Liver (tissue), 9 donors: ENCODE data around the gene IGFL4. TPM values are rescaled to one million over a fixed set of nuclear protein-coding genes. Genes with fewer than 3 reads are reported as not detected.
A peak's percentile ranks its signal among the peaks of the same experiment; 100 is the strongest.

Source experiments
- DNase-seq: peaks from one replicate; pipeline ENCODE4 v3.0.0-alpha.2; 2017; ENCODE audit warnings: low spot score
- H3K27ac ChIP-seq, 2 donors: one replicate each; pipeline ENCODE4 v1.7.0; 2013; ENCODE audit warnings: inconsistent platforms in 2 of 2, low read length in 2 of 2, control low read depth in 1 of 2, low read depth in 1 of 2, mild to moderate bottlenecking in 1 of 2
- H3K27me3 ChIP-seq, 4 donors: one replicate each; pipeline versions ENCODE4 v1.6.1 to v1.7.0; 2013; ENCODE audit warnings: low read length in 3 of 4, inconsistent platforms in 1 of 4, mild to moderate bottlenecking in 1 of 4, moderate library complexity in 1 of 4; ENCODE audit not compliant: control insufficient read depth in 4 of 4, insufficient read depth in 4 of 4
- H3K36me3 ChIP-seq, 4 donors: one replicate each; pipeline versions ENCODE4 v1.6.1 to v1.7.0; 2013; ENCODE audit warnings: low read length in 3 of 4, mild to moderate bottlenecking in 3 of 4, low read depth in 1 of 4, moderate library complexity in 1 of 4; ENCODE audit not compliant: control insufficient read depth in 4 of 4, insufficient read depth in 3 of 4
- H3K4me1 ChIP-seq, 4 donors: one replicate each; pipeline versions ENCODE4 v1.6.1 to v1.7.0; 2013; ENCODE audit warnings: low read length in 3 of 4, mild to moderate bottlenecking in 3 of 4, moderate library complexity in 1 of 4; ENCODE audit not compliant: control insufficient read depth in 4 of 4, insufficient read depth in 4 of 4
- H3K4me3 ChIP-seq, 3 donors: one replicate each; pipeline versions ENCODE4 v1.6.1 to v1.7.0; 2013; ENCODE audit warnings: low read length in 3 of 3, control low read depth in 1 of 3, low read depth in 1 of 3, mild to moderate bottlenecking in 1 of 3
- H3K9ac ChIP-seq, 2 donors: one replicate each; pipeline ENCODE4 v1.7.0; 2013; ENCODE audit warnings: low read length in 2 of 2, mild to moderate bottlenecking in 2 of 2, moderate library complexity in 2 of 2, control low read depth in 1 of 2, low read depth in 1 of 2
- H3K9me3 ChIP-seq, 4 donors: one replicate each; pipeline versions ENCODE4 v1.6.1 to v1.7.0; 2013; ENCODE audit warnings: low read length in 3 of 4; ENCODE audit not compliant: control insufficient read depth in 4 of 4
- EGR1 ChIP-seq, 2 donors: IDR thresholded peaks; 2 replicates each; pipeline ENCODE4 v1.6.1; 2016 to 2018; ENCODE audit warnings: antibody characterized with exemption in 2 of 2, low read depth in 2 of 2
- FOXA1 ChIP-seq: IDR thresholded peaks from 2 replicates; pipeline ENCODE4 v1.6.1; 2016; ENCODE audit warnings: antibody characterized with exemption
- FOXA2 ChIP-seq: IDR thresholded peaks from 2 replicates; pipeline ENCODE4 v1.6.1; 2016; ENCODE audit warnings: antibody characterized with exemption
- GABPA ChIP-seq, 2 donors: IDR thresholded peaks in 1 of 2; conservative IDR thresholded peaks in 1 of 2; 2 replicates each; pipeline ENCODE4 v1.6.1; 2016; ENCODE audit warnings: antibody characterized with exemption in 2 of 2, mild to moderate bottlenecking in 1 of 2, moderate library complexity in 1 of 2
- HNF4G ChIP-seq: IDR thresholded peaks from 2 replicates; pipeline ENCODE4 v1.6.1; 2016; ENCODE audit warnings: antibody characterized with exemption
- JUND ChIP-seq, 2 donors: IDR thresholded peaks; 2 replicates each; pipeline ENCODE4 v1.6.1; 2016; ENCODE audit warnings: antibody characterized with exemption in 2 of 2
- NR2F2 ChIP-seq: IDR thresholded peaks from 2 replicates; pipeline ENCODE4 v1.6.1; 2016; ENCODE audit warnings: antibody characterized with exemption
- RAD21 ChIP-seq, 2 donors: IDR thresholded peaks; 2 replicates each; pipeline ENCODE4 v1.6.1; 2016; ENCODE audit warnings: antibody characterized with exemption in 2 of 2, mild to moderate bottlenecking in 2 of 2
- RXRA ChIP-seq, 2 donors: IDR thresholded peaks; 2 replicates each; pipeline ENCODE4 v1.6.1; 2017 to 2018; ENCODE audit warnings: antibody characterized with exemption in 2 of 2, mild to moderate bottlenecking in 1 of 2
- SP1 ChIP-seq: IDR thresholded peaks from 2 replicates; pipeline ENCODE4 v1.6.1; 2018; ENCODE audit warnings: antibody characterized with exemption, mild to moderate bottlenecking
- TAF1 ChIP-seq: conservative IDR thresholded peaks from 2 replicates; pipeline ENCODE4 v1.6.1; 2016; ENCODE audit warnings: antibody characterized with exemption, mild to moderate bottlenecking
- YY1 ChIP-seq: IDR thresholded peaks from 2 replicates; pipeline ENCODE4 v1.6.1; 2016; ENCODE audit warnings: antibody characterized with exemption, mild to moderate bottlenecking
- WGBS: extraction: QIAGEN DNeasy Blood & Tissue Kit; methylation state at CpG from one replicate; pipeline ENCODE4 v1.1.7; 2013; 5-methylcytosine and 5-hydroxymethylcytosine counted together
- polyA plus RNA-seq, 2 donors: library from polyadenylated mRNA; stranded (reverse) in 1 of 2; unstranded in 1 of 2; fragments of 200-250 nt in 1 of 2; fragments of >200 nt in 1 of 2; fragmentation: Nextera tagmentation in 1 of 2; extraction: Ambion mirVana in 1 of 2; gene quantifications; one replicate each; pipeline versions ENCODE4 v1.2.1 to v1.2.3, GENCODE V29; 2013 to 2015
- total RNA-seq, 2 donors: library from RNA; depleted of rRNA; stranded (reverse); fragments of >200 nt; gene quantifications; one replicate each; pipeline ENCODE4 v1.2.3, GENCODE V29; 2014
- TF ChIP-seq, protein P1 (sequence below): IDR thresholded peaks from 2 replicates; pipeline ENCODE4 v1.6.1; 2016; ENCODE audit warnings: antibody characterized with exemption, mild to moderate bottlenecking
- TF ChIP-seq, protein P2 (sequence below): IDR thresholded peaks from 2 replicates; pipeline ENCODE4 v1.6.1; 2016; ENCODE audit warnings: antibody characterized with exemption
- TF ChIP-seq, protein P3 (sequence below): IDR thresholded peaks from 2 replicates; pipeline ENCODE4 v1.6.1; 2016; ENCODE audit warnings: antibody characterized with exemption
- TF ChIP-seq, protein P4 (sequence below): IDR thresholded peaks from 2 replicates; pipeline ENCODE4 v1.6.1; 2016; ENCODE audit warnings: antibody characterized with exemption
- donor health status: healthy.
- donor health status: healthy.
- donor health status: healthy.
- donor health status: healthy.
- donor health status: healthy.

Gene IGFL4
- total and polyA plus RNA-seq, 4 donors, result not detected

DNA sequence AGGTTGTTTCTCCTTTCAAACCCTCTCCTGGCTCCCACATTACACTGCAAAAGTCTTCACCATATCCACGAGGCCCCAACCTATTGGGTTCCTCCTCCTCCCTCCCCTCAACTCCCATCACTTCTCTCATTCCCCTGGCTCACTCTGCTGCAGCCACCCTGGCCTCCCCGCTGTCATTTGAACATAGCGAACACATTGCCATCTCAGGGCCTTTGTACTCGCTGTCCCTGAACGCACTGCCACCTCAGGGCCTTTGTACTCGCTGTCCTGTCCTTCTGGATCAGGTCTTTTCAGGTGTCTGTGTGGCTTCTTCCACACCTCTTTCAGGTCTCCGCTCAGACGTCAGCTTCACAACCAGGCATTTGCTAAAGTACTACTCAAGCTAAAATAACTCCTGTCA, 43.9 kb downstream of the IGFL4 start:
- no peak for TF ChIP-seq SP1
- no peak for TF ChIP-seq FOXA1
- TF ChIP-seq RXRA (IDR thresholded peaks at IDR 0.05), result no peak
- TF ChIP-seq, protein P1, sequence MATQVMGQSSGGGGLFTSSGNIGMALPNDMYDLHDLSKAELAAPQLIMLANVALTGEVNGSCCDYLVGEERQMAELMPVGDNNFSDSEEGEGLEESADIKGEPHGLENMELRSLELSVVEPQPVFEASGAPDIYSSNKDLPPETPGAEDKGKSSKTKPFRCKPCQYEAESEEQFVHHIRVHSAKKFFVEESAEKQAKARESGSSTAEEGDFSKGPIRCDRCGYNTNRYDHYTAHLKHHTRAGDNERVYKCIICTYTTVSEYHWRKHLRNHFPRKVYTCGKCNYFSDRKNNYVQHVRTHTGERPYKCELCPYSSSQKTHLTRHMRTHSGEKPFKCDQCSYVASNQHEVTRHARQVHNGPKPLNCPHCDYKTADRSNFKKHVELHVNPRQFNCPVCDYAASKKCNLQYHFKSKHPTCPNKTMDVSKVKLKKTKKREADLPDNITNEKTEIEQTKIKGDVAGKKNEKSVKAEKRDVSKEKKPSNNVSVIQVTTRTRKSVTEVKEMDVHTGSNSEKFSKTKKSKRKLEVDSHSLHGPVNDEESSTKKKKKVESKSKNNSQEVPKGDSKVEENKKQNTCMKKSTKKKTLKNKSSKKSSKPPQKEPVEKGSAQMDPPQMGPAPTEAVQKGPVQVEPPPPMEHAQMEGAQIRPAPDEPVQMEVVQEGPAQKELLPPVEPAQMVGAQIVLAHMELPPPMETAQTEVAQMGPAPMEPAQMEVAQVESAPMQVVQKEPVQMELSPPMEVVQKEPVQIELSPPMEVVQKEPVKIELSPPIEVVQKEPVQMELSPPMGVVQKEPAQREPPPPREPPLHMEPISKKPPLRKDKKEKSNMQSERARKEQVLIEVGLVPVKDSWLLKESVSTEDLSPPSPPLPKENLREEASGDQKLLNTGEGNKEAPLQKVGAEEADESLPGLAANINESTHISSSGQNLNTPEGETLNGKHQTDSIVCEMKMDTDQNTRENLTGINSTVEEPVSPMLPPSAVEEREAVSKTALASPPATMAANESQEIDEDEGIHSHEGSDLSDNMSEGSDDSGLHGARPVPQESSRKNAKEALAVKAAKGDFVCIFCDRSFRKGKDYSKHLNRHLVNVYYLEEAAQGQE, result no peak
- TF ChIP-seq YY1, result no peak
- TF ChIP-seq TAF1, result no peak
- TF ChIP-seq, protein P2, sequence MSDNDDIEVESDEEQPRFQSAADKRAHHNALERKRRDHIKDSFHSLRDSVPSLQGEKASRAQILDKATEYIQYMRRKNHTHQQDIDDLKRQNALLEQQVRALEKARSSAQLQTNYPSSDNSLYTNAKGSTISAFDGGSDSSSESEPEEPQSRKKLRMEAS, result no peak
- no peak for TF ChIP-seq JUND (IDR thresholded peaks at IDR 0.05)
- TF ChIP-seq RAD21 (IDR thresholded peaks at IDR 0.05), result no peak
- 89% methylated on average over 8 of the region's 8 CpGs for WGBS
- no peak for DNase-seq
- H3K4me3 ChIP-seq, result no peak overlapping the region
- H3K4me1 ChIP-seq, result peaks cover 0 to 17% (median 8%) of the 10 kb centered on the region in 4 donors
- no peak overlapping the region for H3K9ac ChIP-seq
- H3K36me3 ChIP-seq, result no peaks in the 10 kb centered on the region
- no peaks in the 10 kb centered on the region for H3K9me3 ChIP-seq
- H3K27me3 ChIP-seq, result no peaks in the 10 kb centered on the region
- no peak overlapping the region for H3K27ac ChIP-seq

DNA sequence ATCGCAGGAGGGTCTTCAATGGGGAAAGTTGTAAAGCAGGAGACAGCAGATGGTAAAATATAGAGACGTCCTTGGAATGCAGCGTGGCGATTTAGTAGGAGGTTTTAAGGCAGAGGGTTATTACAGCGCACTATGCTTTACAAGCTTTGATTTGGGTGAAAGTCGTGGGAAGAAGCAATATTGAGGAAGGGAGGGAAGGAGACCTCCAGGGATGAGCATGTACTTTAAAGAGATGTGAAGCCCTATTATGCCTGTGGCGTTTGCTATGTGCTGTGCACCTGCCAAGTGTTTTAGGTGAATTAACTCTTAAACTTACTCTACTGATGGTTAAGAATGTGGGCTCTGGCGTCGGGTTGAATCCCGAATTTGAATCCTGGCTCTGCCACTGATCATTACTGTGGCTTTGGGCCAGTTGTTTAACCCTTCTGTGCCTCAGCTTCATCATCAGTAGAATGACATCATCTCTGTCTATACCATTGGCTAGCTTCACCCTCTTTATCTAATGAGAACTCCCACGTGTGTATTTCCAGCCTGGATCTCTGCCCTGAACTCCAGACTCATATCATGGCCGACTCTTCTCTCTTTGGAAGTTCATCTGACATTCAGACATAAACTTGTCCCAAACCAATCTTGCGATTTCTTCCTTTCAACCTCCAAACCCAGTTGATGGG, 45.0 kb downstream of the IGFL4 start:
- Histone ChIP-seq H3K4me1 (peaks cover 0 to 17% (median 8%) of the 10 kb centered on the region in 4 donors), H3K9me3 (no peaks in the 10 kb centered on the region), H3K27ac (peak overlapping the region; percentile 41 to 69), H3K27me3 (no peaks in the 10 kb centered on the region), H3K36me3 (no peaks in the 10 kb centered on the region), H3K9ac (peak overlapping the region; percentile 61 to 88), H3K4me3 (peak overlapping the region; percentile 54 to 95 (median 70))
- 11% methylated on average over 13 of the region's 13 CpGs for WGBS
- TF ChIP-seq NR2F2 (no peak), SP1 (no peak), FOXA2 (no peak), RXRA (IDR thresholded peaks at IDR 0.05) (no peak), YY1 (no peak)
- DNase-seq, result no peak

DNA sequence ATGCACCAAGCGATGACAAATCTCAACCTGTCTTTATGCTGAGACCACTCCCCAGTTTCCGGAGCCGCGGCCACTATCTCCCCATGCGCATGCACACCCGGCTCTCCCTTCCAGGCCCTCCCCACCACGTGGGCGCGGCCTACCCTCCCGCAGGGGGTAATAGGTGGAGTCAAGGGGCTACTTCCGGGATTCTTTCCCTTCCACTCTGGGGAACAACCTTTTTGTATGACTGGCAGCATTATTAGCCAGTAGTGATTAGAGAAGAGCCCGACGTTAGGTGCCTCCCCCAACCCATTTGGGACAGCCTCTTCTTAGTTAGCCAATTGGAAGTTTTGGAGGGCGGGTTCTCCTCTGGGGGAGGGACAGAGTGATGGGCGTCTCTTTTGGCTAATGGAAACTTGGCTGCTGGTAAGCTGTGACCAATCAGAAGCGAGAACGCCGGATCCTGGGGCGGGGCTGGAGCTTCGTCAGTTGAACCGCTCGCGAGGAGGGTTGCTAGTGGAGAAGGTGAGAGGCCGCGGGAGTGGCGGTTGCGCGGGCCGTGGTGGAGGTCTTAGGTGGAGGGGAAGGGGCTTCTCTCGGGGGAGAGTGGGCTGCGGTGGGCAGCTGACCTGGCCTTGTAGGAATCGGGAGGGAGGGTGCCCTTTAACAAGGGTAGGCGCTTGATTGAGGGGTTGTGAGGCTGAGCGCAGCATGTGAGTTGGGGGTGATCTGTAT, 45.6 kb downstream of the IGFL4 start, which contains the start of gene CCDC61:
Gene CCDC61, plus strand, starts transcription at position 470 of the 717 bp plus-strand sequence. CDS start 7,552 bp downstream, outside the sequence.
- Histone ChIP-seq H3K27ac (peak within 1 kb of the TSS; percentile 41 to 69), H3K9me3 (no peaks in the 10 kb centered on the region), H3K4me3 (peak within 1 kb of the TSS; percentile 61 to 95 (median 77)), H3K27me3 (no peaks in the 10 kb centered on the region), H3K36me3 (no peaks in the 10 kb centered on the region), H3K9ac (peak within 1 kb of the TSS; percentile 61 to 88), H3K4me1 (peaks cover 0 to 12% (median 8%) of the 10 kb centered on the region in 4 donors)
- peak; percentile 95 for DNase-seq
- under 1% methylated on average over 34 of the region's 34 CpGs for WGBS
- peak; percentile 78 for TF ChIP-seq NR2F2
- peak; percentile 52 for TF ChIP-seq YY1
- TF ChIP-seq, protein P3, sequence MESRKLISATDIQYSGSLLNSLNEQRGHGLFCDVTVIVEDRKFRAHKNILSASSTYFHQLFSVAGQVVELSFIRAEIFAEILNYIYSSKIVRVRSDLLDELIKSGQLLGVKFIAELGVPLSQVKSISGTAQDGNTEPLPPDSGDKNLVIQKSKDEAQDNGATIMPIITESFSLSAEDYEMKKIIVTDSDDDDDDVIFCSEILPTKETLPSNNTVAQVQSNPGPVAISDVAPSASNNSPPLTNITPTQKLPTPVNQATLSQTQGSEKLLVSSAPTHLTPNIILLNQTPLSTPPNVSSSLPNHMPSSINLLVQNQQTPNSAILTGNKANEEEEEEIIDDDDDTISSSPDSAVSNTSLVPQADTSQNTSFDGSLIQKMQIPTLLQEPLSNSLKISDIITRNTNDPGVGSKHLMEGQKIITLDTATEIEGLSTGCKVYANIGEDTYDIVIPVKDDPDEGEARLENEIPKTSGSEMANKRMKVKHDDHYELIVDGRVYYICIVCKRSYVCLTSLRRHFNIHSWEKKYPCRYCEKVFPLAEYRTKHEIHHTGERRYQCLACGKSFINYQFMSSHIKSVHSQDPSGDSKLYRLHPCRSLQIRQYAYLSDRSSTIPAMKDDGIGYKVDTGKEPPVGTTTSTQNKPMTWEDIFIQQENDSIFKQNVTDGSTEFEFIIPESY, result peak; percentile 58
- TF ChIP-seq, protein P1, result no peak
- TF ChIP-seq FOXA2, result no peak
- peak; percentile 100 for TF ChIP-seq SP1
- peak in 1 of 2 donors; percentile 66 for TF ChIP-seq EGR1 (IDR thresholded peaks at IDR 0.05; ENCODE audit: low read depth in 2 of 2)
- TF ChIP-seq JUND (IDR thresholded peaks at IDR 0.05), result no peak
- peak; percentile 20 to 24 for TF ChIP-seq RAD21 (IDR thresholded peaks at IDR 0.05)
- TF ChIP-seq GABPA (IDR thresholded peaks at IDR 0.05 in 1 of 2, conservative IDR thresholded peaks at IDR 0.05 in 1 of 2), result peak; percentile 68 to 88
- no peak for TF ChIP-seq HNF4G
- TF ChIP-seq TAF1, result peak; percentile 72
- TF ChIP-seq FOXA1, result no peak
- TF ChIP-seq, protein P4, sequence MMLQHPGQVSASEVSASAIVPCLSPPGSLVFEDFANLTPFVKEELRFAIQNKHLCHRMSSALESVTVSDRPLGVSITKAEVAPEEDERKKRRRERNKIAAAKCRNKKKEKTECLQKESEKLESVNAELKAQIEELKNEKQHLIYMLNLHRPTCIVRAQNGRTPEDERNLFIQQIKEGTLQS, result no peak
